Frontal cortex (tissue), 4 donors: ENCODE data around the gene CNOT11. TPM values are rescaled to one million over a fixed set of nuclear protein-coding genes. Genes with fewer than 3 reads are reported as not detected.
"Not testable (repeated sequence)": the region's sequence is repeated elsewhere in the genome, so short reads cannot be mapped to it uniquely, and the experiment has no call there.

Experiments used
- DNase-seq, 2 donors: peaks; one replicate each; pipeline ENCODE4 v3.0.0; 2012; ENCODE audit warnings: low spot score in 2 of 2
- FAIRE-seq: peaks from 2 replicates; lab custom pipeline; 2012; peaks lifted over from hg19 to GRCh38; lab: Jason Lieb, UNC
- total RNA-seq: library from RNA; depleted of rRNA; stranded (reverse); fragments of >200 nt; gene quantifications from one replicate; pipeline ENCODE4 v1.2.3, GENCODE V29; 2014
- donor health status: control.
- donor health status: control.
- donor health status: control.

CNOT11 gene
- total RNA-seq, 1 donor from 2014 or later: 14.3 TPM

DNA sequence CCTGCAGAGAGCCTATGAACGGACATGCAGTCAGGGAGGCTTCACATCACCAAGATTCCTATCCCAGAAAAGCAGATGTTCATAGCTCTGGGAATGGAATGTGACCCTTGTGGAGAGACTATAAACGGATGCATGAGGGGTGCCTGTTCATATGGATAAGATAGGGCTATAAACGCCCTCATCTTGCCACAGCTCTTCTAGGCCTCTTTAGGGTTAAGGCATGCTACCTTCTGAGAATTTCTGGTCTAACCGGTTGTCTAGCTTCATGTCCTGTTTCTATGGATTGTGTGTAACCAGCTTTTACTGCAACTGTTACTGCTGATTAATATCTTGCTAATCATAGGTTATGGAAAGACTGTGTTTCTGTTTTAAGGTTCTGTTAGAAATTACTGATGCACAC lies 8.3 kb upstream of the CNOT11 start:
- not testable (repeated sequence) for FAIRE-seq, DNase-seq

- not testable (repeated sequence) for FAIRE-seq, DNase-seq
Measured at GRCh38 chr2:101244899-101245298, 7.8 kb upstream of the CNOT11 start.

- not testable (repeated sequence) for FAIRE-seq
Measured at GRCh38 chr2:101245468-101245867, 7.2 kb upstream of the CNOT11 start.

GRCh38 chr2:101248756-101249155 lies 3.9 kb upstream of the CNOT11 start:
- FAIRE-seq, DNase-seq: not testable (repeated sequence)

More at GRCh38 chr2:101245468-101245867, 7.2 kb upstream of the CNOT11 start:
- DNase-seq: not testable (repeated sequence)

DNA sequence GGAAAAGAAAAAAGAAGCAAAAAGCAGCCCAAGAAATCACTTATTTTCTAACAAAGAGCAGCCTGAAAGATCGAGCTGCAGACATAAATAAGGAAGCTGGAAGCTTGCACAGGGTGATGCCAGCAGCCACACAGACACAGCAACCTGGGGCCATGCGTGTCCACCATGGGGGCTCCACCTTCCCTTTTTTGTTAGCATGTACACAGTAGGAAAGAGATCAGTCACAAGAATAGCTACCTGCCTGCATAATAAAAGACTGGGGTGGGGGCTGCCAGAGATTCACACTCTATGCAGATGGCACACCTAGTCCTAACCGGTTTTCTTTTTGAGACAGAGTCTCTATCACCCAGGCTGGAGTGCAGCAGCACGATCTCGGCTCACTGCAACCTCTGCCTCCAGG lies 2.9 kb upstream of the CNOT11 start:
- DNase-seq (no peak), FAIRE-seq (no peak)

- not testable (repeated sequence) for DNase-seq, FAIRE-seq
Measured at GRCh38 chr2:101251246-101251781, 1.4 kb upstream of the CNOT11 start.

GRCh38 chr2:101251844-101252407 lies 760 bp upstream of the CNOT11 start:
- DNase-seq: no peak
- no peak for FAIRE-seq

DNA sequence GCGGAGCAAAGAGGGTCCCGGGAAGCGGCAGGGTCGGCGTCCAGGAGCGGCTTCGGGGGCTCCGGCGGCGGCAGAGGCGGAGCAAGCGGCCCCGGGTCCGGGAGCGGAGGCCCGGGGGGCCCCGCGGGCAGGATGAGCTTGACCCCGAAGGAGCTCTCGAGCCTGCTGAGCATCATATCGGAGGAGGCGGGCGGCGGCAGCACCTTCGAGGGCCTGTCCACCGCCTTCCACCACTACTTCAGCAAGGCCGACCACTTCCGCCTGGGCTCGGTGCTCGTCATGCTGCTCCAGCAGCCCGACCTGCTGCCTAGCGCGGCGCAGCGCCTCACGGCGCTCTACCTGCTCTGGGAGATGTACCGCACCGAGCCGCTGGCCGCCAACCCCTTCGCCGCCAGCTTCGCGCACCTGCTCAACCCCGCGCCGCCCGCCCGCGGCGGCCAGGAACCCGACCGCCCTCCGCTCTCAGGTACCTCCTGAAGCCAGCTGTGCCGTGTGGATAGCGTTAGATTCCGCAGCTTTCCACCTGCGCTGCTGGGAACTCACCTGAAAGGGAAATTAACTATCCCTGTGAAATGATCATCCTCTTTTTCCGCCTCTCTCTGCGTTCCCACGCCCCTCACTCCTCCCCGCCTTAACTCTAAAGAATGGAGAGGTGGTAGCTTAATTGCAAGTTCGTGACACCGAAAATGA lies 472 bp downstream of the CNOT11 start:
- FAIRE-seq: no peak
- DNase-seq: peak; percentile 46 to 59

DNA sequence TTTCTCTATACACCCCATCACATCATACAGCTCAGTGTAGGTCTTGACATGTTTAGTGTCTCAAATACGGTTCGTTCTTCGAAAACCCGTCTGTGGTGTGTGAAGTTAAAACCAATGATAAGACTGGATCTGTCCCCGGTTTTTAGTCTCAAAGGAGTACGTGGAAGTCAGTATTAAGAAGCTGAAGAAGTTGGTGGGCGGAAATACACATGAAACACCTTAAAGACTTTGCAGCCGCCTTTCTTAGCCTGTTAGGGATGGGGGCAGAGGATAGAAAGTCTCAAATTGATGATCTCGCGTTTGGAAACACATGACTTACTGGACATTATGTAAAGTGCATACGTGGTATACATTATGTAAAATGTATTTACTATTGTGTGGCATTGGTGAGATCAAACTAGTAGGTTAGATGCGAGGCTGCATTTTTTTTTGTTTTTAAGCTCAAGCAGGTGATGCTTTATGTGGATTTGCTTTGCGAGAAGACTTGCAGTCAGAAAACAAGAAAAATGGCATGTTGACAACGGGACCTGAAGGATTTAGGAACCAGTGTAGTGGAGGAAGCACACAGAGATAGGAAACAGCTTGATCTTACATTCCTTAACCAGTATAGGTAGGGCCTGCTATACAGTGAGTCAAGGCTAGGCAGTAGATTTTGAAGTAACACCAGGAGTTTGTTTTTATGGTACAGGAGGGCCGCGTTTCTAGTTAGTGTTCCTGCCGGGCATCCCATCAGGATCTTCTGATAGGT lies 1.2 kb downstream of the CNOT11 start:
- no peak for FAIRE-seq
- no peak for DNase-seq

- DNase-seq: no peak
- FAIRE-seq: no peak
Measured at GRCh38 chr2:101255501-101255900, 2.8 kb downstream of the CNOT11 start.

- no peak for FAIRE-seq
- DNase-seq: no peak
Measured at GRCh38 chr2:101256316-101256715, 3.6 kb downstream of the CNOT11 start.

DNA sequence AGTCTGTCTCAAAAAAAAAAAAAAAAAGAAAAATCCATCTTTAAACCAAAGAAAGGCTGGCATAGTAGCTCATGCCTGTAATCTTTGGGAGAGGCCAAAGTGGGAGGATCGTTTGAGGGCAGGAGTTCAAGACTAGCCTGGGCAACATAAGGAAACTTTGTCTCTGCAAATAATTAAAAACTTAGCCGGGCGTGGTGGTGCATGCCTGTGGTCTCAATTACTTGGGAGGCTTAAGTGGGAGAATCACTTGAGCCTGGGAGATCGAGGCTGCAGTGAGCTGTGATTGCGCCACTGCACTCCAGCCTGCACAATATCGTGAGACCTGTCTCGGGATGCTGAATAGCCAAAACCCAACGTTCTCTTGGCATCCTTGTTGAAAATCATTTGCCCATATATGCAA lies 6.1 kb downstream of the CNOT11 start:
- DNase-seq: no peak
- FAIRE-seq: no peak

GRCh38 chr2:101262142-101262541 lies 9.5 kb downstream of the CNOT11 start:
- DNase-seq (no peak), FAIRE-seq (no peak)

- FAIRE-seq: no peak
- DNase-seq: no peak
Measured at GRCh38 chr2:101263377-101263800, 10.7 kb downstream of the CNOT11 start.

GRCh38 chr2:101264360-101264939 lies 11.8 kb downstream of the CNOT11 start:
- FAIRE-seq: no peak

GRCh38 chr2:101265893-101266499 lies 13.3 kb downstream of the CNOT11 start:
- no peak for FAIRE-seq
- no peak for DNase-seq

More at GRCh38 chr2:101264360-101264939, 11.8 kb downstream of the CNOT11 start:
- no peak for DNase-seq

GRCh38 chr2:101267671-101268656 lies 15.3 kb downstream of the CNOT11 start:
- no peak for FAIRE-seq

DNA sequence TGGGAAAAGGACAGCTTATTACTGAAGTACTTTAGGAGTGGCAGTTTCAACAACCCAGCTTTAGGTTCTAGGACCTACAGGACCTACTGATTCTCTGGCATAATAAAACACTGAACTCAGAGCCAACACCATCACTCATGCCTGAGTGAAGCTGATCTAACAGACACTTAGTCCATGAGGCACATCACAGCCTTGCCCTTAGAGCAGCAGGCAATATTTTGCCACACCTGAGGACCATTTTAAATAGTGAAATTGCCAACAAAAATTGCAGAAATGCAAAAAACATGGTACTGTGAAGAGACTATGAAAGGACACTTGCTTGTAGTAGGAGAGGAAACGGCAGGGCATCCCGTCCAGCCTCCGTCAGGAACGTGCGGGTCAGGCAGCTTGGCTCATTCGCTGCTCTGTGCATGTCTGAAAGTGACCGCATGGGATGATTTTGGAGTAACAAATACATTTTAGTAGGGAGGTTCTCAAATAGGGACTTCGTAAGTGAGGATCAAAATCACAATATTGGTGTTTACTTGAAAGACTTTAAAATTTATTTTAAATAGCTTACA lies 18.1 kb downstream of the CNOT11 start:
- no peak for DNase-seq
- FAIRE-seq: no peak

More at GRCh38 chr2:101267671-101268656, 15.3 kb downstream of the CNOT11 start:
- no peak for DNase-seq
